ENCODE data around the gene TAL1.

The TAL1 gene

DNA sequence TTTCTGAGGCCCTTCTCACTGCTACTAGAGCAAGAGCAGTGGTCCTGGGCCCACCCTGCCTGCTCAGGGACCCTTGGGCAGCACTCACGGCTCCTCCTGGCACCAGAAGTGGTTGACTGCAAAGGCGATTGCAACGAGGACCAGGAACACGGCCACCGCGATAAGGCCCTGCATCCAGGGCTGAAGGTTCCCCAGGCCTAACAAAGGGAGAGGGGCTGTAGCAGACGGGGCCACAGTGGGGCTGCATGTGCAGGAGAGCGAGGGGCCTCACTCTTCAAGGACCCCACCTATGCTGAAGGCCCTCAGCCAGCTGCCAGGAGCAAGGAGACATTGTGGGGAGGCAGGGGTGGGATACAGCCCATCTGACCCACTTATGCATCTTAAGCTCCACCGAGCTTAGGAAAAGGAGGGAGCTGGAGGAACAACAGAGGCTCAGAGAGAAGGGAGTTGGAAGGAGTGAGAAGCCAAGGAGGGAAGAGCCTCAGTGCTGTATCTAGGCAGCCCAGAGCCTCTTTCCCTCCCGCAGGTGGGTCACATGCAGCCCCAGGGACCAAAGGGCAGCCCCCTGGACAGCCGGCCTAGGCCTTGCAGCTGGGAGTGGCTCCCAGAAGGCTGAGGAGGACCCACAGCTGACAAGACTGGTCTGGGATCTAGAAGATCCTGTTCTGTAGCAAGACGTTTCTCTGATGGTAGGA is 44.6 kb downstream of the TAL1 start:
- DNase-seq (ENCODE audit: low spot score), result no peak

DNA sequence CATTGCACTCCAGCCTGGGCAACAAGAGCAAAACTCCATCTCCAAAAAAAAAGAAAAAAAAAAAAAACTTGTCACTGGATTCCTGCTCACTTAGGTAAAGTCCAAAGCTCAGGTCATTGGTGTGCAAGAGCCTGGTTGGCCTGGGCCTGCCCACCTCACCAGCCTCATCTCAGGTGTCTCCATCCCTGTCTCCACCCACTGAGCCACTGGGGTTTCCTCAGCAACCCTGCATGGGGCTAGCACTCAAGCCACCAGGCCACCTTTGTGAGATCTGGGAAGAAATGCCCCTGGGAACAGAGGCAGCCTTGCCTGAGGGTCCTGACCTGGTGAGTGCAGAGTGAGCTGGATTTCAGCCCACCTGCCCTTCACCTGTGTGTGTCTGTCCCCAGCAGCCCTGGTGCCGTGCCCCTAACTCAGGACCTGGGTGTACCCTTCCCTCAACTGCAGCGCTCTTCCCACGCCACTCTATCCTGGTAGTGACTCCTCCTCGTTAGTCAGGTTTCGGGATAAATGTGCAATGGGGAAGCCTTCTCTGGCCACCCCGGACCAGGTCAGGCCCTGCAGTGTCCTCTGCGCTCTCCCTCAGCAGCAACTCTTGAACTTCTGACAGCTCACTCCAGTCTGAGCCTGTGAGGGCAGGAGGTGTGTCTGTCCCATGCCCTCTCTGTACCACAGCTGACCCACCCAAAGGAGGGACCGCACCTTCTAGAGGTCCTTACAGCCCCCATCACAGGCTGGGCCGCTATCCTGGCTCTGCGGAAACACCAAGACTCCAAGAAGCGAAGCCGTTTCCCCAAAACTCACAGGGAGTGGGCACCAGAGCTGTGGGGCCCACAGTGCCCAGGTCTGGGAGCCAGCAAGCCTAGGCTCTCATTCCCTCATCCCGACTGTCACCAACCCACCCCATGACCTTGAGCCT is 45.5 kb downstream of the TAL1 start:
- DNase-seq (ENCODE audit: low spot score), result no peak

DNA sequence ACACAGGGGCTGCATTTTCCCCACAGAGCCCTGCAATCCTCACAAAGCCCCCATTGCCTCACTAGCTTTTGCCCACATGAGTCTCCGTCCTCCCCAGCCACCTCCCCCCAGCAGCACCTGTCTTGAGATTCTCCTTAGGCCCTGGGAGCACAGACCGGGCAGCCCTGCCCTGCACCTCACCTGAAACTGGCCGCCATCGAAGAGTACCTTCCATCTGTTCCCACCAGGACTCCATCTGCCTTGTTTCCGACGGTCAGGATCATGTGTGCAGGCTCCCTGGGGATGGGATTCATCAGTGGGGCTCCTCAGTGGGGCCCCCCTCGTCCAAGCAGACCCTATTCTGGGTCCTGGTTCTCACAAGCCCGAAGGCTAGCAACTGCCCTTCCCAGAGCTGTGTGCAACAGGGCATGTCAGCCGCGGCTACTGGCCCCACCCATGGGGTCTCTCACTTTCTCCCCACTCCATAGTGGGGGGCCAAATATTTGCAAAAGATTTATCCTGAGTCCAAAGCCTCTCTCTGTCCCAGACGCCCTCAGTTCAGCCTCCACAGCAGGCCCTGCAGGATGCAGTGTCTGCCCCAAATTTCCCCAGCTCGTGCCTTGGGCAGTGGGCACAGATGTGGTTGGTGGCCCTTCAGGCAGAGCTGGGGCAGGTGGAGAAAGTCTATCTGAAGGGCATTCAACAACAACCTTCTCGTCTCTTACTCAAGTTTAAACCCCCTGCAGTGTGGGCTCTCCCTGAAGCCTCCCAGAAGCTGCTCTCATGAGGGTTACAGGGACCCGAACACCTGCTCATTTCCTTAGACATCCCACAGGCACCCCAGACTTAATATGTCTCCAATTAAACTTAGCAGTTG is 47.0 kb downstream of the TAL1 start:
- DNase-seq (ENCODE audit: low spot score), result no peak

DNA sequence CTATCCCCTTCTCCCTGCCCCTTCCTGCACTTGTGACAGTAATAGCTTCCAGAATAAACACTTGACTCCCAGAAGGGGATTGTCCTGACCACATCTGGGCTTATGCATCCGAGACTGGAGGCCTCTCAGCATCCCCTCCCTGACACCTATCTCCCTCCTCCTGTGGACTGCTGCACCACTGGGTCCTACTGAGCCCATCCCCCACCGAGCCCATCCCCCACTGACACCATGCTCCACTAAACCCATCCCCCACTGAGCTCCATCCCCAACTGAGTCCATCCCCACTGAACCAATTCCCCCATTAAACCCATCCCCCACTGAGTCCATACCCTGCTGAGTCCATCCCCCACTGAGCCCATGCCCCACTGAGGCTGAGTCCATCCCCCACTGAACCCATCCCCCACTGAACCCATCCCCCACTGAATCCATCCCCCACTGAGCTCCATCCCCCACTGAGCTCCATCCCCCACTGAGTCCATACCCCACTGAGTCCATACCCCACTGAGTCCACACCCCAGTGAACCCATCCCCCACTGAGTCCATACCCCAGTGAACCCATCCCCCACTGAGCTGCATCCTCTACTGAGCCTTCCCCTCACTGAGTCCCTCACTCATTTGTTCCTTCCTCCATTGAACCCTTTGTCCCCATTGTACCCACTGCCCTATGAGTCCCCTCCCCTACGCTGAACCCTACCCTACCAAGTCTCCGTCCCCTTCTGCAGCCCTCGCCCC is 47.8 kb downstream of the TAL1 start:
- DNase-seq (ENCODE audit: low spot score), result no peak

DNA sequence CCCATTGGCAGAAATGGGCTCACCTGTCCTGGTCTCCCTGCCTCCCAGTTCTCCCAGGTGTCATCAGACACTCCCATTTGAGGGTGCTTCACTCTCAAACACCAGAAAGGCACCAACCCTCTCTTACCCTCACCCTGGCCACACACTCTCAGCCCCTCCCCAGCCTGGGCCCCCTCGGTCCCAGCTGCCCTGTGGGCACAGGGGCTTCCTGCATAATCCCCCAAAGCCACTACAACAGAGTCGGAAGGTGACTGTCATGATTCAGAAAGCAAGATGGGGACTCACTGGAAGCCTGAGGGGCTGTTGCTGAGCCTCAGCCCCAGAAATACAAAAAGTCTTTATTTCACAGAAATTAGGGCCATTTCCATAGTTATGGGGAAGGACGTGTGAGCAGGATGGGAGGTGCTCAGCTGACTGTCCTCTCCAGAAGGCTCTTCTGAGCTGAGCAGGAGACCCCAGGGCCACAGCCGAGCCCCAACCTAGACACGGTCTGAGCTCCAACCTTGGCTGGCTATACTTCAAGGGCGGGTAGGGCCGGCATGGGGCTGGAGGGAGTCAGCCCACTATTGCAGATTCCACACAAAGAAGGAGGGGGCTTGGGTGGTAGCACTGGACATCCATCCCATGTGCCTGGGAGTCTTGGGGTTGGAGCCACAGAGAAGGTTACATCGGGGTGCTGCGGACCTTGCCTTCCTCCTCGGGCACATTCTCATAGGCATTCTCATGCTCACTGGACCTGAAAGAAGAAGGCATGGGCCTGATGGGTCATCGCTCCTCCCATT is 48.5 kb downstream of the TAL1 start:
- no peak for DNase-seq (ENCODE audit: low spot score)

DNA sequence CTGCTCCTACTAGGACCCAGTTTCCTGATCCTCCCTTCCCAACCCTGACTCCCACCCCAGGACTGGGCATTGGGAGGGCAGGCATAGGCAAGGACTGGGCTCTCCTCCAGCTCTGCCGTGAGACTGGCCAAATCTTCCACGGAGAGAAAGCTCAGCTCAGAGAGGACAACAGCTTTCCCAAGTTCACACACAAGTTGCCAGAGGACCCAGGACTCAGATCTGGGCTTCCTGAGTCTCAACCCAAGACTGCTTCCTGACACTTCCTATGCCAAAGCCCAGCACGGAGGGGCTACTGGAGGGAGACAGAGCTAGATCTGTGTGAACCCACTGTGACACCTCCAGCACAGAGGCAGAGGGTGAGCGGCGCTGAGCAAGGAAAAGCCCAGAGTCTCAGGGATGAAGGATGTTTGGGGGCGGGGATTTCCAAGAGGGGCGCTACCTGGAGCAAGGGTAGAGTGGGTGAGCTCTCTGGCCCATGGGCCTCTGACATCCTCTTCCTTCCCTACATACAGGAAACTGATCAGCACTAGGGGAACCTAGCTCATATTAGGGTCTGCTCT is 49.3 kb downstream of the TAL1 start:
- DNase-seq (ENCODE audit: low spot score), result no peak

DNA sequence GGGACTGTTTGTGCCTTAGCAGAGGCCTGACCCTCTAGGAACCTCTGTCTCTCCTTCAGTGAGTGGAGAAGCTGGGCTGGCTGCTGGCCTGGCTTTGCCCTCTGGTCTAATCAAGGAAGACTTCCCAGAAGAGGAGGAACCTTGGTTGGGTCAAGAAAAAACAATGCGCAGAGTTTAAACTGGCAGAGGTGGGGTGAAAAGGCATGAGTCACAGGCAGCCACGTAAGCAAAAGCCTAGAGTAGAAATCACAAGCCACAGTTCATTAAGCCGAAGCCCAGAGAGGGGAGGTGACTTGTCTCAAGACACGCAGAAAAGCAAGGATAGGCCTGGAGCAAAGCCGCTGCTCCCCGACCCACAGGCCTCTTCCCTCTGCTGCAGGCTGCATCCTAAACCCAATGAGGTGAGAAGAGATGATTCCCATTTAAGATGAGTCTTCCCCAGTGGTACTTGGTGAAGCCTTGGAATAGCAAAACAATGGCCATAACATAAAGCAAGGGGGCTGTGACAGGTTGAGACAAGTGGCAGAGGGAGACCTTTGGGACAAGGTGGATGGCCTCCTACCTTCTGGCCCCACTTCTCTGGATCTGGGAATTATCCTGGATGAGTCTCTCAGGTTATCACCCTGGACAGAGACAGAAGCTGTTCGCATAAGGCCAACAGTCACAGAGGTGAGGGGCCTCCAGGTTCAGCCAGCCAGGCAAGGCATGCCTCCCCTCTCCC is 49.9 kb downstream of the TAL1 start:
- no peak for DNase-seq (ENCODE audit: low spot score)

DNA sequence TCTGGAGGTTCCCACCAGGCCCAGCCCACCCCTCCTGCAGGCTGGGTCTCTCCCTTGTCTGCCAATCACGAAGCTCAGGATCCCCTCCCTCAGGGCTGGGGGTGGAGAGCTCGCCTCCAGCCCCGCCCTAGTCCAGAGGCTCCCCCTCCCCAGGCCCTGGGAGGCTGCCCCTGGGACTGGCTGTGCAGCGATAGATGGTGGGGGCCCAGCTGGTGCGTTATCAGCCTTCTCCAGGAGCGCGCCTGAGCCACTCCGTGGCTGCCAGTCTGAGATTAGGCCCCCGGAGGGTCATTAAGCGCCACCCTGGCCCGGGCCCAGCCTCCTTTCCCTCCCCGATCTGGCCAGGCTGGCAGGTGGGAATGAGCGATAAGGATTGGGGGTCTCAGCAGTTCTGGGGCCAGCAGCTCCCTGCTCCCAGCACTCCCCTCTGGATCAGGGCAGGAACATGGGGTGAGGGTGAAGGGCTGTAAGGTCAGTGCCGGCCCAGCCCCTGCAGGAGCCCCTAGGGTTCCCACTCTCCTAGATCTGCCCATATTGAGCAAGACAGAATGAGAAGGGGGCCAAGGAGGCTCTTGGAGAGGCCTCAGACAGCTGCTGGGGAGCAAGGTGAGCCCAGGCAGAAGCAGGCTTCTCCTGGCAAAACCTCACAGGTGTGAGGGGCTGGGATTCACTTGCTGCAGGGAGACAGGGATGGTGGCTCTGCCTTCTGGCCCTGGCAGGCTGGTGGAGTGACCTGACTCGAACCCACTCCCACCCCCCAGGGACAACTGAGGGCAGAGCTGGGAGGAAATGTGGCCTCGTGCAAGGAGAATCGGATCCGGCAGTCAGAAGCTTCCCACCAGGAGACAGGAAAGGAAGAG is 50.7 kb downstream of the TAL1 start:
- no peak for DNase-seq (ENCODE audit: low spot score)

DNA sequence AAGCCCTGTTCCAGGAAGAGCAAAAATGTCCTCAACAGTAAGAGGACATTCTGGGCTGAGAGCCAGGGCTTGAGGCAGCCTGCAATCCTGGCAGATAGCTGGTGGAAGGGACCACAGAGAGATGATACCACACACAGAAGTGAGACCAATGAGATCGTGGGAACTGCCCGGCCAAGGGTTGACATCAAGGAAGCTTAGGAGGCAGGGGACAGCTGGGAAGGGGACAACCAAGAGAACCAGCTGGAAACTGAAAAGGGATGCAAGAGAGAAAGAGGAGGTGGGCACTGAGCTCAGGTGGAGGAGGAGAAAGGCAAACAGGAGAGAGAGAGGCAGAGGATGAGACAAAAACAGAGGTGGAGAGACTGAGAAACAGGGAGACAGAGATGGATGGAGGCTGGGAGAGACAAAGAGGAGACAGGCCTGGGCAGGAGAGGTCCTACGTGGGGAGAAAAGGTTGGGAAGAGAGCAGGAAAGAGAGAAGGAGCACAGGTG is 51.4 kb downstream of the TAL1 start:
- no peak for DNase-seq (ENCODE audit: low spot score)

DNA sequence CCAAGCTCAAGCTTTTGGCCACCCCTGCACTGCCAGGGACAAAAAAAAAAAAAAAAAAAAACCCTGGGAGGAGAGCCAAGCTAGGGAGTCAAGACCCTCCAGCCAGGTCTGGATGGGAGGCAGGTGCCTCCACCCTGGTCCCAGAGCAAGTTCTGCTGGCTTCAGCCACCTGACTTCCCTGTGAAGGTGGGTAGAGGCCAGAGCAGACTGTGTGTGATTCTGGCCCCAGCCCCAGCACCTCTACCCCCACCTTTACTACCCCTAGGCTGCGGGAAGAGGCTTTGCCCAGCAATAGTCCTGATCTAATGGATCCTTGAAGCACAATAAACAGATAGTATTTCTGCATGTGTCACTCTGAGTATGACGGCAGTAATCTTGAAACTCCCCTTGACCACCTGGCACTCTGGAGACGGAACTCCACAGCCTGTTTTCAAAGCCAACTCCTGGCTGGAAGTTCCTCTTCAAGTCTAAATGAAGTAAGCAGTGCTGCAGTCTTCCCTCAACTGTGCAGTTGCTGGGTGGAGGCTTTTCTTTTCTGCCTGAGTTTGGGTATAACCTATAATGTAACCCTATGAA is 51.9 kb downstream of the TAL1 start:
- no peak for DNase-seq (ENCODE audit: low spot score)

DNA sequence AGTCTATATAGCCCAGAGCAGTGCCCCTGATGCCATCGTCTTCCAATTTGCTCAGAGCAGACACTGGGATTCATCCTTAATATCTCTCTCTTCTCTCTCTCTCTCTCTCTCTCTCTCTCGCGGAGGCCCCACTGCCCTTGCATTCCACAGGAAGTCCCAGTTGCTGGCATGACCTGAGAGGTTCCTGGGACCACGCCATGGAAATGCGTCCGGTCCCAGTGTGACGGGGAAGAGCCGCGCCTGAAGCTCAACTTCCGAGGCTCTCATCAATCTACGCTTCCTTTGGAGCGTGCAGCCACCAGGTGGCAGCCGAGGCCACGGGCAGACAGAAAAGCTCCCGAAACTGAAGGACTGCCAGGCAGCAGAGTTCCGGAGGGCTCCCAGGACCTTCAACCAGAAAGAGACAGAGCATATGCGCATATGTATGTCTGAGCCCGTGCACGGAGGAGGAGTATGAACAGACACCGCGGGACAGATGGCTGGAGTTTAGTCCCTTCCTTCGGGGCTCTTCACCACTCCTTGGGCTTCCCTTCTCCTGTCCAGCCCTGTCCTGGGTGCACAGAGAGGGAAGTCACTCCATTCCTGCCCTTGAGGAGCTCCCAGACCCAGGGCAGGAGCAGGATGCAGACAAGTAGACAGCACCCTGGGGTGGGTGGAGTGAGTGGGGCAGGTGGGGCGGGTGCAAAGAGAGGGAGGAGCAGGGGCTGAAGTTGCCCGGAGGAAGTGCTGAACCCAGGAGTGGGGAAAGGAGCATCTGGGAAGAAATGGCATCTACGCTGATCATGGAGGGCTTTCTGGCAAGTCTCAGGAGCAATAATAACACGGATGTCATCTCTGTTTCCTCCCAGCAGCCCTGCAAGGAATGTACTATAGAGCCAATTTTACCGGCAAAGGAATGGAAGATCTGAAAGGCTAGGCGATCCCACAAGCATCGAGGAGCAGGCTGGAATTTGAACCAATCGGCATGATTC is 52.7 kb downstream of the TAL1 start:
- peak; percentile 83 for DNase-seq (ENCODE audit: low spot score)

DNA sequence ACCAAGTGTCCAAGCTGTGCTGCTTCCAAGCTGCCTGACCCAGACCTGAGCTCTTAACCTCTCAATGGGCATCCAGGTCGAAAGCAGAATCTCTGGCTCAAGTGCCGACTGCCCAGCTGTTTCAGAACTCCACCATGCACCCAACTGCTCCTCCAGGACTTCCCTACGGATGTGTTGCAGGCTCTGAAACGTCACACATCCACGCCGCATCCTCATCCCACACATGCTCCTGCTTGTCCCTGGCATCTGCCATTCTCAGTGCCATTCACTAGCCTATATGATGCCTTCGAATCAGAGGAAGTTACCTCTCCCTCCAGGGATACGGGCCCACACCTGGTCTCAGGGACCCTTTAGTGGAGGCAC is 53.4 kb downstream of the TAL1 start:
- DNase-seq (ENCODE audit: low spot score), result no peak

DNA sequence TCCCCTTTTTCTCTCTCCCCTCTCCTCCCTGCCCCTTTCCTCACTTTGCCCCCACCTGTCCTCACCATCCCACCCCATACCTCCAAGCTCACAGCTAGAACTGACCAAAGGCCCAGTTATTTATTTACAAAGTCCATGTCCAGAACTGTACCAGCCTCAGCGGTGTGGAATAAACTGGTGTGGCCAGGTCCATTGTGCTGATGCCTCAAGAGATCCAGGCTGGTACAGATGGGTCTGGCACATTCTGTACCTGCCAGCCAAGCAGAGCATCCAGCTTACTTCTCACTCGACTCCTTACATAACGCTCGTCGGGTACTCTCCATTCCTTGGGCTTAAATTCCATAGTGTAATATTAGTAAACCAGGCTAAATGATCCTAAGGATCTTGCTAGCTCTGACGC is 54.0 kb downstream of the TAL1 start:
- DNase-seq (ENCODE audit: low spot score), result no peak

DNA sequence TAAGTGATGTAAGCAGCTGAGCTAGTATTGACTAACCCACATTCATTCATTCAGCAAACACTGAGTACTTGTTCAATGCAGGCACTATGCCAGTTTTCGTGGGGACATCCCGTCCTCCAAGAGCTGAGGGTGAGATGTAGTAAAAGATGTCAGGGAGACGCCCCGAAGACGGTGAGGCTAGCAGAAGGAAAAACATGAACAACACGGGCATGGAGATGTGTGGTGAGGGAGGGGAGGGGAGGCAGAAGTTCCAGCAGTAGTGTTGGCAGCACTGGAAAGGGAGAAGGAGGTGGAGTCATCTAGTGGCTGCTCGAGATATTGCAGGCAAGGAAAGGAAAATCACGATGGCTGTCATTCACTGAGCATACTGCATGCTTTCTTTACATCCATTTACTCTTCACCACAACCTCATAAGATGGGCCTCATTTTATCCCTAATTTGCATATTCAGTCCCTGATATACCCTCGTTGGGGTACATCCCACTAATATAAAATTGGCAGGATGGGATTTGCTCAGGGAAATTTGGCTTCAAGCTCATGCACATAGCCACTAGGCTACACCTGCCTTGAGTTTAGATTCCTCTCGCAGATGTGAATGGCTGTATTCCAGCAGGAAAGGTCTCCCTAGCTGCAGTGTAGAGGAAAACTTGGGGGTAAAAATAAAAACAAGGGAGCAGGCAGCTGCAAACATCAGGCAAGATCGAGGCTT is 56.6 kb downstream of the TAL1 start:
- peak; percentile 58 for DNase-seq (ENCODE audit: low spot score)

DNA sequence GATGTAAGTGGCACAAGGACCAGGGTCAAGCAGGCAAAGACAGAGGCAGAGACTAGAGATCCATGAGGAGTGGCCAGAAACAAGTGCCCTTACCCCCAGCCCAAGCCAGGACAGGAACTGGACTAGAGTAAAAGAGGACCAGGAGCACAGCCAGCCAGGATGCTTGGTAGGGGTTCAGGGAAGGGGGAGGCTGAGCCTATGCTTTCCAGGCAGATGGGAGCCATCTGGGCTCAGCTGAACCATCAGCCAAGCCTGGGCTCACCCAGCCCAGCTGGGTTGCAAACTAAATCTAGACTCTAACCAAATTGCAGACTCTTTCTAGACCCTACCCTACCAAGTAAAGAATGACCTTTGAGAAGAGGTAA is 57.4 kb downstream of the TAL1 start:
- DNase-seq (ENCODE audit: low spot score), result no peak

DNA sequence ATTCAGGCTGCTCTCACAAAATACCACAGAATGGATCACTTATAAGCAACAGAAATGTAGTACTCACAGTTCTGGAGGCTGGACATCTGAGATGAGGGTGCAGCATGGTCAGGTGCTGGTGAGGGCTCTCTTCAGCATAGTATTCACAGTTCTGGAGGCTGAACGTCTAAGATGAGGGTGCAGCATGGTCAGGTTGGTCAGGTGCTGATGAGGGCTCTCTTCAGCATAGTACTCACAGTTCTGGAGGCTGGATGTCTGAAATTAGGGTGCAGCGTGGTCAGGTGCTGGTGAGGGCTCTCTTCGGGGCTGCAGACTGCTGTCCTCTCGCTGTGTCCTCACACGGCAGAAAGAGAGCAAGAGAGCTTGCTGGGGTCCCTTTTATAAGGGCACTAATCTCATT is 59.2 kb downstream of the TAL1 start:
- DNase-seq (ENCODE audit: low spot score), result no peak

Measured in activated CD4-positive, alpha-beta T cell treated with anti-CD3 and anti-CD28 coated beads, Interleukin-2, Interleukin-4, amounts not matched to agents 100 ng/mL and 50 ng/mL, durations not matched to agents 16 hours and 8 hours (primary cell).